Dermis blood vessel endothelial cell (primary cell): ENCODE results near the gene NAA10. TPM values are rescaled to one million over a fixed set of nuclear protein-coding genes. Genes with fewer than 3 reads are reported as not detected.

Experiments used
- DNase-seq: peaks from one replicate; pipeline ENCODE4 v3.0.0; 2010
- total RNA-seq: library from RNA; depleted of rRNA; stranded (reverse); fragments of >200 nt; gene quantifications from 2 replicates; pipeline ENCODE4 v1.2.3, GENCODE V29; 2014

The NAA10 gene
- total RNA-seq, 1 donor from 2014 or later, result 88.2 TPM

DNA sequence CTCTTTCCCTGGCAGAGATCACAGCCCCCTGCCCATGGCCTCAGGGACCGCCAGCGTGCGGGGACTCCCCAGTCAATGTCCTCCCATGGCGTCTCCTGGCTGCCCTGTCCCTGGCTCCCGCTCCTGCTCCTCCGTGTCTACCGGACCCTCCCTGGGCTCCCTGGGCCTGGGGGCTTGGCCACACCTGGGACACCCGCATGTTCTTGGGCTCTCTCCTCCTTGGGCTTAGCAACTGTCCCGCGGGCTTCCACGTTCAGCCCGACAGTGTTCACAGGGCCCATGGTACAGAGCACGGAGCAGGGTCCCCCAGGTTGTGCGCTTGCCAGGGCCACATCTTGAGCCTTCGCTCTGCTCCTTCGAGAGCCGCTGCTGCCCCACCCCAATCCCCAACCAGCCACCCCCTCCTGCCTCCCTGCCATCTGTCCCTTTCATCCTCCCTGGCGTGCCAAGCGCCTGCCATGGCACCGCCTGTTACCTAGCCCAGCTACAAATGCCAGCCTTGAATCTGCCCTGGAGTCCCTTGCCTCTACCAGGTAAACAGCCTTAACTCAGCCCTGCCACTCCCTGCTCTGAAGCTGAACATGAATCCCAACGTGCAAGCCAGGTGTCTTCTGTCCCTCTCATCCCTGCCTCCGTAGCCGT lies 26.5 kb downstream of the NAA10 start:
- DNase-seq, result no peak

DNA sequence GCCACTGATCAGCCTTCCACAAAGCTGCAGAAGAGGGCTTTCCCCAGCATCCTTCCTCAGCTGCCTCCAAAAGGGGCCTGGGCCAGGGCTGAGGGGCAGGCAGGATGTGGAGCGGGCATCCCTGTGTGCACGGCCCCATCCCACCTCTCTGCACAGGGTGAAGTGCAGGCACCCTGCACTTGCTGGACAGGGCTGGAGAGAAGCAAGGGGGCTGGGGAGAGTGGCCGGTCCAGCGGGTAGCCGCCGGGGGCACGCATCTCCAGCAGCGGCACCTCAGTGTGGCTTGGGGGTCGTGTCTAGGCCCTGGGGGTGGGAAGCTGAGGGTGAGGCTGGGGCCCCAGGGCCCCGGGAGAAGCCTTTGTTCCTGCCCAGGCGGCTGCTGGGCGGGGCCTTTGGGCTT lies 27.4 kb downstream of the NAA10 start:
- no peak for DNase-seq

DNA sequence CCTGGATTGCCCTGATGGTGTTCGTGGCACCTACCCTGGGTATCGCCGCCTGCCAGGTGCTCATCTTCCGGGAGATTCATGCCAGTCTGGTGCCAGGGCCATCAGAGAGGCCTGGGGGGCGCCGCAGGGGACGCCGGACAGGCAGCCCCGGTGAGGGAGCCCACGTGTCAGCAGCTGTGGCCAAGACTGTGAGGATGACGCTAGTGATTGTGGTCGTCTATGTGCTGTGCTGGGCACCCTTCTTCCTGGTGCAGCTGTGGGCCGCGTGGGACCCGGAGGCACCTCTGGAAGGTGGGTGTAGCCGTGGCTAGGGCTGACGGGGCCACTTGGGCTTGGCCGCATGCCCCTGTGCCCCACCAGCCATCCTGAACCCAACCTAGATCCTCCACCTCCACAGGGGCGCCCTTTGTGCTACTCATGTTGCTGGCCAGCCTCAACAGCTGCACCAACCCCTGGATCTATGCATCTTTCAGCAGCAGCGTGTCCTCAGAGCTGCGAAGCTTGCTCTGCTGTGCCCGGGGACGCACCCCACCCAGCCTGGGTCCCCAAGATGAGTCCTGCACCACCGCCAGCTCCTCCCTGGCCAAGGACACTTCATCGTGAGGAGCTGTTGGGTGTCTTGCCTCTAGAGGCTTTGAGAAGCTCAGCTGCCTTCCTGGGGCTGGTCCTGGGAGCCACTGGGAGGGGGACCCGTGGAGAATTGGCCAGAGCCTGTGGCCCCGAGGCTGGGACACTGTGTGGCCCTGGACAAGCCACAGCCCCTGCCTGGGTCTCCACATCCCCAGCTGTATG lies 28.5 kb downstream of the NAA10 start:
- no peak for DNase-seq

DNA sequence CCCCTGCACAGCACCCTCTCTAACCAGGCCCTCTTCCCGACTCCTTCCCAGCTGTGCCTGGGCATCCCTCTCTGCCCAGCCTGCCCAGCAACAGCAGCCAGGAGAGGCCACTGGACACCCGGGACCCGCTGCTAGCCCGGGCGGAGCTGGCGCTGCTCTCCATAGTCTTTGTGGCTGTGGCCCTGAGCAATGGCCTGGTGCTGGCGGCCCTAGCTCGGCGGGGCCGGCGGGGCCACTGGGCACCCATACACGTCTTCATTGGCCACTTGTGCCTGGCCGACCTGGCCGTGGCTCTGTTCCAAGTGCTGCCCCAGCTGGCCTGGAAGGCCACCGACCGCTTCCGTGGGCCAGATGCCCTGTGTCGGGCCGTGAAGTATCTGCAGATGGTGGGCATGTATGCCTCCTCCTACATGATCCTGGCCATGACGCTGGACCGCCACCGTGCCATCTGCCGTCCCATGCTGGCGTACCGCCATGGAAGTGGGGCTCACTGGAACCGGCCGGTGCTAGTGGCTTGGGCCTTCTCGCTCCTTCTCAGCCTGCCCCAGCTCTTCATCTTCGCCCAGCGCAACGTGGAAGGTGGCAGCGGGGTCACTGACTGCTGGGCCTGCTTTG lies 29.2 kb downstream of the NAA10 start:
- DNase-seq, result no peak

DNA sequence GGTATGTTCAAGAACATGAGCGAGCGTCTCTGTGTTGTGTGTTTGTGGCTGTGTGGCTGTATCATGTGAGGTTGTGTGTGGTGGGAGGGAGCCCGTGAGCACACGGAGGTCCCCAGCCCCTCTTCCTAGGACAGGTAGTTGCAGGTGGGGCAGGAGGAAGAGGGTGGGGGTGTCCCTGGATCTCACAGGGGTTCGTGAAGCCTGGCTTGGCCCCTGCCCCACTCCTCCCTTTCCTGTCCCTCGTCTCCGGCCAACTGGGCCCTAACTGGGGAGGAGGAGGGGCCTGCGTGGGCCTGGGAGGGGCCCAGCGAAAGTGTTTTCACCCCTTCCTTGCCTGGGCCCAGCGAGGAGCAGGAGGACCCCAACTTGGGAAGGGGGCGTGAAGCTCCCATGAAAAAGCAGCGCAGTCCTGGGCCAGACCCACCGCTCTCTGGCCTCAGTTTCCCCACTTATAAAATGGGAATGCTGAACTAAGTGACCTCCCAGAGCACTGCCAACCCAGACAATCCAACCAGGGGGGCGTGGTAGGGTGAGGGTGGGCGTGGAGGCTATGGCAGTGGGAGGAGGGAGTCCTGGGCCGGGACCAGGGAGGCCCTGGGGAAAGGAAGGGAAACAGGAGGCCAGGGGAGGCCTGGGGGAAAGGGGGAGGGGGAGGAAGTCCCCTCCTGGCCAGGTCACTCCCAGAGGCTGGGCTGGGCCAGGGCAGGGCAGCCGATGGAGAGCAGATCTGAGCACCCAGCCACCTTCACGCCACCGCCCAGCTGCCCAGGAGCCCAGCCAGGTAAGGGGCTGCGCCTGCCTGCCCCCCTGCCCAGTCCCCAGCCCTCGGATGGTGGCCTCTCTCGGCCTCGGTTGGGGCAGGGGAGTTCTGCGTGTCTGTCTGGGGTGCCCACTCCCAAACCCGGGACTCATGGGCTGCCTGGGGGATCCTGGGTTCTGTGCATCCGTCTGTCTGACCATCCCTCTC lies 30.6 kb downstream of the NAA10 start, which contains the start of gene AVPR2:
Gene AVPR2, plus strand, starts transcription at position 683 of the 967 bp plus-strand sequence. CDS start 473 bp downstream, outside the sequence.
- DNase-seq, result no peak

DNA sequence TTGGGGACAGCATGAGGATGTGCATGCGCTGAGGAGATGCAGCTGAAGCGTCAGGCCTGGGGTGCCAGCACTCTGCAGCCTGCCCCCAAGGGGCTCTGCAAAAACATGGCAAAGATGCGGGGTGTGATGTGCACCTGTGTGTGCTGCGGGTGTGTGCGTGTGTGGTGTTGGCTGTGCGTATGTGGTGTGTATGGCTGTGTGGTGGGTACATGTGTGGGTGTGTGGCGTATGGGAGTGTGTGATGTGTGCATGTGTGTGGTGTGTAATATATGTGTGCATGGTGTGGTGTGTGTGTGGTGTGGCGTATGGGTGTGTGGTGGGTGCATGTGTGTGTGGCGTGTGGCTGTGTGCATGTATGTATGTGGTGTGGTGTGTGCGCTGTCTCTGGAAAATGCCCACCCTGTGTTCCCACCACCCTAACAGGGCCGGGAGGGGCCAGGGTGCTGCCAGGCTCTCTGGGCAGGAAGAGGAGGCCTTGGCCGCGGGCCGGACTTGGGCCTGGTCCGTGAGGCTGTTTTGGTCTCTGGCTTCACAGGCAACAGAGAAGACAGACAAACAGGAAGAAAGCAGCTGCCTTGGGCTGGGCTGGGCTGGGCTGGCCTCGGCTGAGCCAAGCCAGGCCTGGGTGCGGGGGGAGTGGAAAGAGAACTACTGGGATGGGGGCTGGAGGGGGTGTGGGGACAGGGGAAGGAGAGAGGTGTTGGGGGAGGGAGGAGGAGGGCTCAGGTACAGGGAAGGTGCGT lies 31.4 kb downstream of the NAA10 start:
- no peak for DNase-seq

DNA sequence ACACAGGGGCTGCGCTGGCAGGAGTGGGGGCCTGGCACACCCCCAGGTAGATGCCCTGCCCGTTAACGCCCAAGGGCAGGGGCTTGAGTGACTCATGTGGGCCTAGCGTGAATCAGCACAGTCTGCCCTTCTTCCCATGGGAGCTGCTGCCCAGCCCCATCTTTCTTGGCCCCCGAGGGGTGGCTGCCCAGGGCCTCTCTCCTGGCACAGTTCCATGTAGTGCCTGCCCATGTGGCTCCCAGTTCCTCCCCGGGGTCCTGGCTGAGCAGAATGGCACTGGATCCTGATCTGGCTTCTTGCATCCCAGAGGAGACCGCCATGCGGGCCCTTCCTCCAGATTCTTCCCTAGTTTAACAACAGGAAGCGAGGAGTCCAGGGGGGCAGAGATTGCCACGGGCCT lies 32.5 kb downstream of the NAA10 start:
- DNase-seq, result no peak

DNA sequence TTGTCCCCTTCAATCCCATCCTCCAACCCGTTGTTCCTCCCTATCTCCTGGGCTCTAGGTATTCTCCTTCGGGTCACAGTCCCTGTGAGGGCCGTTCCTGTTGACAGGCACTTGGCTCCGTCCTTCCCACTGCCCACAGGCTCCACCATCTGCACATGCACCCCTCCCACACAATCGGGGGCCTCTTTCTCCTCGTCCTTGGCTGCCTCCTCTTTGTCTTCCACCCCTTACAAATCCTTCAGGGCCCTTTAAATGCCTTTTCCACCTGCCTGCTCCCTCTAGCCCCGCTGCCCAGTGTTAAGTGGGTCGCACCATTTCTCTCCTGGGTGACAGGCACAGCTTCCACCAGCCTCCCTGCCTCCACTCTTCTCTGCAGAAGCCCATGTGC lies 33.1 kb downstream of the NAA10 start:
- no peak for DNase-seq

DNA sequence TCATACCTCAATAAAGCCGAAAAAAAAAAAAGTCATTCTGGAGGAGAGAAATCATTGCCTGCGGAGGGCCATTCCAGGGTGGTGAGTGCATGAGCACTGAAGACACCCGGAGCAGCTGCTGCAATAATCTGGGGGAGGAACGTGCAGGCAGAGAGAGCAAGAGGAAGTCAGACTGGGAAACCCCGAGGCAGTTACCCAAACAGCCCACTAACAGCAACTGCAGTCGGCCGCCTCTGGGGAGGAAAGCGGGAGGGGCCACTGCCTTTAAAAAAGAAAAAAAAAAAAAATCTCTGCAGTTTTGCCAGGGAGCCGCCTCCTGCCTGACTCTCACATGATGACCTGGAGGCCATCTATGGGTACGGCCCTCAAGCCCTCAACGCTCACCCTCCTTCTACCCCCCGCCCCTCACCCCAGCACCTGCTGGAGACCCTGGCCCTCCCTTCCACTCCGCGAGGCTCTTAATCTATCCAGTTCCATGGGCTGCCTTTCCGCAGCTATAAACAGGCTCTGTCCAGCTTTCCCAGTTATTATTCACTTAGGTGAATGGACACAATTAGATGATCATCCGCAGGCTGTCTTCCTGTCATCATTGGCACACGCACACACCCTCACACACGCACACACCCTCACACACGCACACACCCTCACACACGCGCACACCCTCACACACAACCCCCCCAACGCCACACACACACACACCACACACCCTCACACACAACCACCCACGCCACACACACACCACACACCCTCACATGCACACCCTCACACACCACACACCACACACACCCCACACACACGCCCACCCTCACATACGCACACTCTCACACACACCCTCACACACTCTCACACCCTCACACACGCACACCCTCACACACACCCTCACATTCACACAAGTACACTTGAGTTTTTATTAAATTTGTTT lies 33.7 kb downstream of the NAA10 start:
- DNase-seq, result peak; percentile 25

DNA sequence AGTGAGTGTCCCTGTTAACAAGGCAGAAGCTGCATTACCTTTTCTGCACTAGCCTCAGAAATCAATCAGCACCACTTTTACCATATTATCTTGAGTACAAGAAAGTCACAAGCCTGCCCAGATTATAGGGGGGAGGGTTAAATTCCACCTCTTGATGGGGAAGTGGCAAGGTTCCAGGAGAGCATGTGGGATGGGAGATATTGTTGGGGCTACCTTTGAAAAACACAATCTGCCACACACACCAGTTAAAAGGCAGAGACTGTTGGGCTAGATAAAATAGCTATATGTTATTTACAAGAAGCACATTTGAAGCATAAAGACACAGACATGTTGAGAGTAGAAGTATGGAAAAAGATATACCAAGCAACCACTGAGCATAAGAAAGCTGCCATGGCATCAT lies 36.9 kb downstream of the NAA10 start:
- no peak for DNase-seq

DNA sequence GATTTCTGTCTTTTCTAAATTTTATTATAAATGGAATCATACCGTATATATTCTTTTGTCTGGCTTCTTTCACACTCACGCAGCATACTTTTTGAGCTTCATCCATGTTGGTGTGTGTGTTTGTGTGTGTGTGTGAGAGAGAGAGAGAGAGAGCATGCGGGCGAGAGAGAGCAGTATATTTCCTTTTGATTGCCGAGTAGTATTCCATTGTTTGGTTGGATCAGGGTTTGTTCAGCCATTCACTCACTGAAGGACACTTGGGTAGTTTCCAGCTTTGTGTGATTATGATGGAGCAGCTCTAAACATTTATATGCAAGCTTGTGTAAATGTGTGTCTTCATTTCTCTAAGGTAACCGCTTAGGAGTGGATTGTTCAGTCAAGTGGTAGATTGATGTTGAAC lies 45.7 kb downstream of the NAA10 start:
- DNase-seq, result no peak

DNA sequence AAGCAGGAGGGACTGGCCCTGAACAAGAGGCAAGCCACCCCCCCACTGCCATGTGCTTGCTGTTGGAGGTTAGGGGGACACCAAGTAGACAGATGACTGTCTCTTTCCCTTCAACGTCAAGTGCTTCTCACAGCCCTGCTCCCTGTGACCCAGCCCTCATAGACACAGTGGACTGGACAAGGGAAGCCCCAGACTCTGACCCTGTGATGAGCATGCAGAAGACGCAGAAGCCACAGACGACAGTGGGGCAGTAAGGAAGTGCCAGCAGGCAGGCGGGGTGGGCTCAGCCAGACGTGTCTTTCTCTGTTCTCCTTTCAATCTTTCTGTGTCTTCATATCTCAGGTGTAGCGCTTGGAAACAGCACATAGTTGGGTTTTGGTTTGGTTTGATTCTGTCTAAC lies 46.5 kb downstream of the NAA10 start:
- DNase-seq, result no peak

DNA sequence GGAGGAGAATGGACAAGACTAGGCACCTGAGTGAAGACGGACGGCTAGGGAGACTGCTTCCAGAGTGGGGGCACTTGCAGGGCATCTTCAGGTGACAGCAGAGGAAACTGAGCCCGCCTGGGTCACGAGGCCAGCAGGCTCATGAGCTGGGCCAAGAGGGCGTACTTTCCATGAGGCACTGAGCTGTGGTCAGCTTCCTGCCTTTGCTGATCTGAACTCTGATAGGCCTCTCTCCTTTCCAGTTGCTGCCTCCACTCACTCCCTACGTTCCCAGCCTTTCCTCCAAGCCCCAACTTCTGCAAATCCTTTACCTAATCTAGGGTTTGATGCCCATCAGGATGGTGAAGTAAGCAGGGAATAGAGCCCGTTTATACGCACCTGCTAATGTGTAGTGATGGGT lies 47.5 kb downstream of the NAA10 start:
- no peak for DNase-seq

DNA sequence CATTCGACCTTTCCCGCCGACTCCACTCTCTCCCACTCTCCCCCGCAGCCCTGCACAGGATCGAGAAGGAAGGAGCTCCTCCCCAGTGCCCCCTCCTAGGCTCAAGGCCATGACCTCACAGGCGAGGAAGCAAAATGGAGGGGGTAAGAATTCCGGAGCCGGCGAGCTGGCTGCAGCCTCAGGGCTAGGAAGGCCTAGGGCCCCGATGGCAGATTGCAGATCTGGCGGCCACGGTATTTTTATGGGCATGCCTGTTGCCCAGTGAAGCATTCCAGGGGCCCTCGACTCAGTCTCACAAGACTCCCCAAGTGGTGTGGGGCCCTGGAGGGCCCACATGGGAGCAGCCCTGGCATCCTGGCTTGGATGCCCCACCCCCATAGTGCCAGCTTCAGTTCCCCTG lies 47.9 kb downstream of the NAA10 start:
- DNase-seq, result no peak

DNA sequence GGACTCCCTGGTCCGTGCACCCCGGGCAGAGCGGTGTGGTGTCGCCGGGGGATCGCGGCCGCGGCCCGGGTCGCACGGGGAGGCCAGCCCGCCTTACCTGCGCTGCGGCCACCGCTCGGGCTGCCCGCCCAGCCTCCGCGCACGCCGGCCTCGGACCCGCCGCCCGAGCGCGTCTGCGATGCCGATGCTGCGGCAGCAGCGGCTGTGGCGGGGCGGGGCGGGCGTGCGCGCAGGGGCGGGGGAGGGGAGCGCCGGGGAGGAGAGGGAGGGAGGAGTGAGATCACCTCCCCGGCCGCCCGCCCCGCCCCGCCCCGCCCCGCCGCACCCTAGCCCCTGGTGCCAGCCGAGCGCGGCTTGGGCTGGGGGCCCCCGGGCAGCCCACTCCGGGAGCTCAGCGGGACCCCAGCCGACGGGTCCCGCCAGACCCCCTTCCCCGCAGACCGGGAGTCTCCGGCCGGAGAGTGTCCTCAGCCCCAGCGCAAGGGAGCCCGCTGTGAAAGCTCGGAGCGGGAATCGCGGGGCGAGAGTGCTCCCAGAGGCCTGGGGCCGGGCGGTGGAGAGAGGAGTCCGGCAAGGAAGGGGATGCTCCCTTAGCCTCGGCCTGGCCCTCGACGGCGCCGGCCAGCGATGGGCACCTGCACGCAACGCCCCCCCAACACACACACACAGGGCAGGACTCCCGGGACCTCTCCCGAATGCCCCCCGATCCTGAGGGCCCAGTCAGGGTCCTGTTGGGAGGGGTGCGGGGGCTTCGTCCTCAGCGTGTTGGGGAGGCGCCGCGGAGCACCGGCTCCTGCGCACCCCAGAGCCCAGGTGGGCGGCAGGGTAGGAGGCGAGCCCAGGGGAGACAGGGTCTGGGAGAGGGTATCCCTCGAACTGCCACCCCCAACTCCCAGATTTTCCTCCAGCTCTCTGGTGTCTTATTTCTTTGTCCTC lies 48.6 kb downstream of the NAA10 start, which contains the start of gene L1CAM:
Gene L1CAM, minus strand, starts transcription at position 206 of the 936 bp plus-strand sequence. CDS start 10,337 bp downstream, outside the sequence.
- no peak for DNase-seq

DNA sequence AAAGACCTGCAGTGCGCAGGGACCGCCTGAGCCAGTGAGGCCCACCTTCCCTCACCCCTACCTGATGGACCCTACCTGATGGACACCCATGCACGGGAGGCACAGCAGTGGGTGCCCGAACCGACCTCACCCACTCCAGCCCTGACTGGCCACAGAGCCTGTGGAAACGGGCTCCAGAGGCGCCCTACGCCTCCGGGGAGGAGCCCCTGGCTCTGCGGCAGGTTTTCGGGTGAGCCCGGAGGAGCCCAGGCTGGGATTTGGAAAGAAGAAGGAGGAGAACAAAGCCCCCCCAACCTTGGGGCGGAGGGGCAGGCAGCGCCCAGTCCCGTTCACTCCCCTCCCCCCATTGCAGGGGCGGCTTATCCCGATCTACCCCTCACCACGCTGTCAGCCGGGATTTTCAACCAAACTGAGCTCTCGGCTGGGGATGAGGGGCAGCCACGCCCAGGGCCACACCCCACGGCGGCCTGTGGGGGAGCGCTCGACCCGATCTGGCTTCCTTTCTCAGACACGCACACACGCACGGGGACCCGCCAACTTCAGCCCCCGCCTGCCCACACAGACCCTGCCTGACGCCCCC lies 49.5 kb downstream of the NAA10 start:
- no peak for DNase-seq

DNA sequence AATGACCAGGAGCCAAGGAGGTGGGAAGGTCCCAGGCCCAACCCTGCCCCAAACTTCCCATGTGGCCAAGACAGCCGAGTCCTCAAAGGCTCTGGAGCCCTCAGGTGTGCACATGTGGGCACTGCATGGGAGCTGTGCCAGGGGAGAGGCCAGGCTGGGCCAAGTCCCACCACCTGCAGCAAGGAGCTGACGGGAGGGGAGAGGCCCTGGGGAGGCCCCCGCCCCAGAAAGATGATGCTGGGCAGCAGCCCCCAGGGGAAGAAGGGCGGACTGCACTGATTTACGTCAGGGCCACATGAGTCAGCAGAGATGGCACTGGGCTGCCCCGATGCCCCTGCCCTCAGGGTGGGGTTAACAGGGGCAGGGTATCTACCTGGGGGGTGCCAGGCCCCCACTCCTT lies 50.2 kb downstream of the NAA10 start:
- no peak for DNase-seq

DNA sequence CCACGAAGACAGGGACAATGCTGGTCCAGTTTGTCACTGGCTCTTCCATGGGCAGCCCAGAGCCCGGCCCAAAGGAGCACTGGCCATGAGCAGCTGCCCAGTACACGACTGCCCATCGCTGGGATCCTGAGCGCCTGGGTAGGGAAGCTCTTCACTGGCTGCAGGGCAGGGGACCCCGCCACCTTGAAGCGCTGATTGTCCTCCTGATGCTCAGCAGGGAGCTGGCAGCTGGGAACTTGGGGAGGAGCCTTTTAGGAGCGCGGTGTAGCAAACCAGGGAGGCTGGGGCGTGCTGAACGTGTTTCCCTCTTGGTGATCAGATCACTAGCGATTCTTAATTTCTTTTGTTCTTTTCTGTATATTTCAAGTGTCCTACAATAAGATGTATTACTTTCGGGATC lies 50.7 kb downstream of the NAA10 start:
- no peak for DNase-seq
